Parathyroid adenoma (tissue), 2 donors: Measurements from ENCODE around the gene PLA2G2A.
"Not testable (repeated sequence)": the region's sequence is repeated elsewhere in the genome, so short reads cannot be mapped to it uniquely, and the experiment has no call there.

Source experiments
- H2AFZ ChIP-seq: fragments of 300-600 bp; sonication (generic); one replicate; pipeline ENCODE4 v1.7.0; 2017; ENCODE audit warnings: antibody characterized with exemption, mild to moderate bottlenecking
- H3K27ac ChIP-seq: fragments of 300-600 bp; sonication (generic); one replicate; pipeline ENCODE4 v1.7.0; 2017
- H3K27me3 ChIP-seq: fragments of 300-600 bp; sonication (generic); one replicate; pipeline ENCODE4 v1.7.0; 2017; ENCODE audit warnings: low read length; ENCODE audit not compliant: control insufficient read depth, insufficient read depth
- H3K36me3 ChIP-seq: fragments of 300-600 bp; sonication (generic); one replicate; pipeline ENCODE4 v1.7.0; 2017; ENCODE audit warnings: low read length; ENCODE audit not compliant: control insufficient read depth, insufficient read depth
- H3K4me1 ChIP-seq: fragments of 300-600 bp; sonication (generic); one replicate; pipeline ENCODE4 v1.7.0; 2017; ENCODE audit warnings: control low read depth
- H3K4me2 ChIP-seq: fragments of 300-600 bp; sonication (generic); one replicate; pipeline ENCODE4 v1.7.0; 2017; ENCODE audit warnings: low read length
- H3K4me3 ChIP-seq: fragments of 300-600 bp; sonication (generic); one replicate; pipeline ENCODE4 v1.7.0; 2017; ENCODE audit warnings: low read depth, low read length
- H3K79me2 ChIP-seq: fragments of 300-600 bp; sonication (generic); one replicate; pipeline ENCODE4 v1.7.0; 2017; ENCODE audit warnings: control low read depth
- H3K9ac ChIP-seq: fragments of 300-600 bp; sonication (generic); one replicate; pipeline ENCODE4 v1.7.0; 2017; ENCODE audit warnings: mild to moderate bottlenecking
- H3K9me3 ChIP-seq: fragments of 300-600 bp; sonication (generic); one replicate; pipeline ENCODE4 v1.7.0; 2017; ENCODE audit warnings: low read length; ENCODE audit not compliant: control insufficient read depth
- CTCF ChIP-seq: fragments of 300-600 bp; sonication (generic); IDR thresholded peaks from one replicate; pipeline ENCODE4 v1.7.0; 2017; ENCODE audit warnings: antibody characterized with exemption, mild to moderate bottlenecking
- donor health status: primary hyperparathyroidism.

Gene PLA2G2A

GRCh38 chr1:19938472-19938871 lies 40.9 kb downstream of the PLA2G2A start:
- H3K9ac ChIP-seq = no peak overlapping the region
- no peak overlapping the region for H3K4me2 ChIP-seq
- H3K36me3 ChIP-seq = no peaks in the 10 kb centered on the region
- no peak overlapping the region for H2AFZ ChIP-seq
- H3K79me2 ChIP-seq = no peaks in the 10 kb centered on the region
- no peak overlapping the region for H3K4me3 ChIP-seq
- no peak overlapping the region for H3K27ac ChIP-seq
- no peaks in the 10 kb centered on the region for H3K27me3 ChIP-seq
- no peaks in the 10 kb centered on the region for H3K9me3 ChIP-seq
- no peak for TF ChIP-seq CTCF
- no peaks in the 10 kb centered on the region for H3K4me1 ChIP-seq

GRCh38 chr1:19936061-19936750 lies 43.2 kb downstream of the PLA2G2A start:
- Histone ChIP-seq H3K4me3 (no peak overlapping the region), H3K36me3 (no peaks in the 10 kb centered on the region), H3K9me3 (no peaks in the 10 kb centered on the region), H3K27me3 (no peaks in the 10 kb centered on the region), H3K79me2 (no peaks in the 10 kb centered on the region), H3K9ac (no peak overlapping the region), H3K4me2 (no peak overlapping the region), H3K4me1 (no peaks in the 10 kb centered on the region), H3K27ac (no peak overlapping the region), H2AFZ (no peak overlapping the region)
- no peak for TF ChIP-seq CTCF

GRCh38 chr1:19934336-19934735 lies 45.1 kb downstream of the PLA2G2A start:
- Histone ChIP-seq H3K4me2 (no peak overlapping the region), H3K36me3 (no peaks in the 10 kb centered on the region), H3K9ac (no peak overlapping the region), H3K4me1 (no peaks in the 10 kb centered on the region), H3K4me3 (no peak overlapping the region), H3K9me3 (no peaks in the 10 kb centered on the region), H3K79me2 (no peaks in the 10 kb centered on the region), H2AFZ (no peak overlapping the region), H3K27ac (no peak overlapping the region), H3K27me3 (no peaks in the 10 kb centered on the region)
- no peak for TF ChIP-seq CTCF

GRCh38 chr1:19932866-19933265 lies 46.6 kb downstream of the PLA2G2A start:
- no peaks in the 10 kb centered on the region for H3K4me1 ChIP-seq
- no peak for TF ChIP-seq CTCF
- H3K36me3 ChIP-seq = no peaks in the 10 kb centered on the region
- no peak overlapping the region for H3K27ac ChIP-seq
- no peaks in the 10 kb centered on the region for H3K9me3 ChIP-seq
- no peaks in the 10 kb centered on the region for H3K27me3 ChIP-seq
- H3K79me2 ChIP-seq = no peaks in the 10 kb centered on the region
- H2AFZ ChIP-seq = no peak overlapping the region
- H3K9ac ChIP-seq = no peak overlapping the region
- no peak overlapping the region for H3K4me3 ChIP-seq
- H3K4me2 ChIP-seq = no peak overlapping the region

GRCh38 chr1:19927130-19927421 lies 52.3 kb downstream of the PLA2G2A start:
- H3K27me3 ChIP-seq, H3K36me3 ChIP-seq, H2AFZ ChIP-seq, H3K9ac ChIP-seq, H3K79me2 ChIP-seq, H3K4me2 ChIP-seq, H3K27ac ChIP-seq, H3K4me3 ChIP-seq, H3K9me3 ChIP-seq: not testable (repeated sequence)
- H3K4me1 ChIP-seq = peaks cover 19% of the 10 kb centered on the region
